GF-D8 (cell line): ENCODE results near the gene CEP44.
"Not testable (repeated sequence)": the region's sequence is repeated elsewhere in the genome, so short reads cannot be mapped to it uniquely, and the experiment has no call there.

Experiments
- DNase-seq: peaks from one replicate; lab custom pipeline; 2025; lab: John Stamatoyannopoulos, UW

CEP44 gene

DNA sequence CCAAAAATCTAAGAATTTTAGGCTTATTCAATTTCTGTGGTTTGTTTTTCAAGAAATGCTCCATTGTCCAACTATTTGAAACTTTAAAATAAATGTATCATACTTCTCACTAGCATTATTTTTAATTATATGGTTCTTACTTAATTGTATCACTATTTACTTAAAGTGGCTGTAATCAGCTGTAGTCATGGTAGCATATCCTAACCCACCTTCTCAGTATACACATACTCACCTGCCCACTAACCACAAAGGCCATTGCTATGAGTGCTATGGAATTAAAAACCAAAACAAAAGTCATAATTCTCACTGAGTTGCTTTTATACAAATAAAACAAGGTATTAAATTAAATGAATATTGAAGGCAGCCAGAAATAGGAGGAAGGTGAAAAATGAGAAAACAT, 5.2 kb upstream of the CEP44 start:
- DNase-seq = no peak

- DNase-seq = no peak
Measured at GRCh38 chr4:174279433-174280155, 4.1 kb upstream of the CEP44 start.

DNA sequence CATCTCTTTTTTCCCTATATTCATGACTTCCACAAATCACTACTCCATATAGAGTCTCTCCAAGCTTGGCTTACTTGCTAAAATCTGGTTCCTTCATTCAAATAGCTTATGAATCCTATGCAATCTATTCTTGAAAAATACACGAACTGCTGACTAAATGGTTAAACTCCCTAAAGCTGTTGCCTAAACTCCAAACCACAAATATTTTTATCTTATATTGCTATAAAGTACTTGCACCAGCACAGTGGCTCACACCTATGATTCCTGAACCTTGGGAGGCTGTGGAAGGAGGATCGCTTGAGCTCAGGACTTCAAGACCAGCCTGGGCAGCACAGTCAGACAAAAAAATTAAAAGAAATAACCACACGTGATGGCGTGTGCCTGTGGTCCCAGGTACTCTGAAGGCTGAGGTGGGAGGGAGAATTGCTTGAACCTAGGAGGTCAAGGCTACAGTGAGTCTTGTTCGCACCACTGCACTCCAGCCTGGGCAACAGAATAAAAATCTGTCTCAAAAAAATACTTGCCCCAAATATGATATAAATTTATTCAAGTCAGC, 2.5 kb upstream of the CEP44 start:
- DNase-seq = no peak

- no peak for DNase-seq
Measured at GRCh38 chr4:174281901-174282300, 1.8 kb upstream of the CEP44 start.

DNA sequence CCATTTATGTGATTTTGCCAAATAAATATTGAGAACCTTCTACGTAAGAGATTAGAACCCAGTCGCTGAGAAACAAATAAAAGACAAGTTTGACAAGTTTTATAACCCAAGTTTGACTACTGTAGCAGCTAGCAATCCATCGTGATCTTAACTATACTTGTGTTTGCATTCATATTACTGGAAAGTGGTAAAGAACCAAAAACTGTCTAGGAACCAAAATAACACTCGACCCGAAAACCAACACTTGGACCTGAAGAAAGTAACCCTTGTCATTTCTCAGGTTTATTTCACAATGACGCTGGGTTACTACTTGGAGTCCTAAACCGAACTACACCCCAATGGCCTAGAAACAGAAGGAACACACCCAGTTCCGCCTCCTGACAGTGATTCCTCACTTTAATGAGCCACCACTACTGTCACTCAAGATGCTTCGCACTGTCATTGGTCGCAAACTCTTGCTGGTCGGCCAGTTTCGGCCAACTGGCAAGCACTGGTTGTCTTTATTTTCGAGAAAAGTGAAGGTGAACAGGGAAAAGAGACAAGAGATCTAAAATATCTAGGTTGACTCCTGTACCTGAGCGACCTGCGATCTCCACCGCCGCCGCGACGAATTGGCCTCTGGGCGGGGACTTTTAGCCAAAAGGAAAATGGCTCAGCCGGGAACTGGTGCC, 740 bp upstream of the CEP44 start:
- DNase-seq = peak; percentile 93

DNA sequence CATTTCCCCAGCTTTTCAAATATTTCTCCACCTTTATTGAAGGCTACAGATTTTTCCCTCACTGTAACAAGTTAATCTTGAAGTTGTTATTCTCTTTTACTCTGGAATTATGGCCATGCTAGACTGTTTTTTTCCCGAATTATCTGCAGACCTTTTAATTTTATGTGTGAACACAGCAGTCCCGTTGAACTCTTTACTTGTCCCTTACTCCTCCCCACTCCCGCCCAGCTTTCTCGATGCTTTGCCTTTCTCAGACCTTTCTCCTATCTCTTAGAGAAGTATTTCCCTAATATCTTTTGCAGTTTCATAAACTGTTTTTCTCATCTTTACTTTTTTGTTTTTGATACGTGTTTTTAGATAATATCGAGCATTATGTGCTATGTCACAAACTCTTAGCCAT, 776 bp downstream of the CEP44 start:
- DNase-seq = no peak

GRCh38 chr4:174286870-174287269, 3.2 kb downstream of the CEP44 start:
- no peak for DNase-seq

- no peak for DNase-seq
Measured at GRCh38 chr4:174292473-174292872, 8.8 kb downstream of the CEP44 start.

DNA sequence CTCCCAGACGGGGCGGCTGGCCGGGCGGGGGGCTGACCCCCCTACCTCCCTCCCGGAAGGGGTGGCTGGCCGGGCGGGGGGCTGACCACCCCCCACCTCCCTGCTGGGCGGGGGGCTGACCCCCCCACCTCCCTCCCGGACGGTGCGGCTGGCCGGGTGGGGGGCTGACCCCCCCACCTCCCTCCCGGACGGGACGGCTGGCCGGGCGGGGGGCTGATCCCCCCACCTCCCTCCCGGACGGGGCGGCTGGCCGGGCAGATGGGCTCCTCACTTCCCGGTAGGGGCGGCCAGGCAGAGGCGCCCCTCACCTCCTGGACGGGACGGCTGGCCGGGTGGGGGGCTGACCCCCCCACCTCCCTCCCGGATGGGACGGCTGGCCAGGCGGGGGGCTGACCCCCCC, 10.9 kb downstream of the CEP44 start:
- not testable (repeated sequence) for DNase-seq

DNA sequence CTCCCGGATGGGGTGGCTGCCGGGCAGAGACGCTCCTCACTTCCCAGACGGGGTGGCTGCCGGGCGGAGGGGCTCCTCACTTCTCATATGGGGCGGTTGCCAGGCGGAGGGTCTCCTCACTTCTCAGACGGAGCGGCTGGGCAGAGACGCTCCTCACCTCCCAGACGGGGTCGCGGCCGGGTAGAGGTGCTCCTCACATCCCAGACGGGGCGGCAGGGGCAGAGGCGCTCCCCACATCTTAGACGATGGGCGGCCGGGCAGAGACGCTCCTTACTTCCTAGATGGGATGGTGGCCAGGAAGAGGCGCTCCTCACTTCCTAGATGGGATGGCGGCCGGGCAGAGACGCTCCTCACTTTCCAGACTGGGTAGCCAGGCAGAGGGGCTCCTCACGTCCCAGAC, 11.4 kb downstream of the CEP44 start:
- not testable (repeated sequence) for DNase-seq

- DNase-seq = no peak
Measured at GRCh38 chr4:174303687-174304086, 20.0 kb downstream of the CEP44 start.

DNA sequence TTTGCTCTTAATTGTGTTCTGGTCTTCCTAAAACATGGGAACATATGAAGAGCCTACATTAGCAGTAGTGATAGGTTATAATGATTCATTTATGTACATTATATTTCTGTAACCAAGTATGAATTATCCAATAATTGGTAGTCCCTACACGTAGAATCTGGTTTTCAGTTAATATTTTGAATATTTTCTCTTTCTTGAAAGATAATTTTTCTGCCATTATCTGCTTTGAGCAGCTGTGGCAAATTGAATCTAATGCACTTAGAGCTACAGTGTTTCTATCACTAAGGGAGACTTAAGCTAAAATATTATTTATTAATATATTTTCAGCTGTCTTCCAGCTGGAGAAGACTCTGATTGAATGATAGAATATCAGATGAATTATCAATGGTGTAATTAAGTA, 21.0 kb downstream of the CEP44 start:
- DNase-seq = no peak

DNA sequence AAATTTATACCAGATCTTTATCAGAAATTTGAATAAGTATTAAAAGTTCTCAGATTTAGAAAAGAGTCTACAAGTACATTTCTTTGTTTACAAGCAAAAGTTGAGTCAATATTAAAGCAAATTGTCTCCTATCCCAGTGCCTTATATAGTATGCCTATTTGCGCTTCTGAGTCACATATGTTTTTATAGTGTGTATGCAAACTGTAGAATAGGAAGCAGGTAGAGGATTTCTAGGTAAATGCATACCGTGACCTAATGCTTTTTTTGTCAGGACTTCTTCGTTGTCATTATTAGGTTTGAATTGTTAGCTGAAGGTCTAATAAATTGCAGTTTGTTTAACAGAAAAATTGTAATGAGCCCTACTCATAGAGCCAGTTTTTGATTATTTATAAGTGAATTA, 22.2 kb downstream of the CEP44 start:
- DNase-seq = no peak

- no peak for DNase-seq
Measured at GRCh38 chr4:174307694-174308093, 24.0 kb downstream of the CEP44 start.

GRCh38 chr4:174312993-174313392, 29.3 kb downstream of the CEP44 start:
- DNase-seq = no peak

GRCh38 chr4:174314274-174314673, 30.6 kb downstream of the CEP44 start:
- no peak for DNase-seq

DNA sequence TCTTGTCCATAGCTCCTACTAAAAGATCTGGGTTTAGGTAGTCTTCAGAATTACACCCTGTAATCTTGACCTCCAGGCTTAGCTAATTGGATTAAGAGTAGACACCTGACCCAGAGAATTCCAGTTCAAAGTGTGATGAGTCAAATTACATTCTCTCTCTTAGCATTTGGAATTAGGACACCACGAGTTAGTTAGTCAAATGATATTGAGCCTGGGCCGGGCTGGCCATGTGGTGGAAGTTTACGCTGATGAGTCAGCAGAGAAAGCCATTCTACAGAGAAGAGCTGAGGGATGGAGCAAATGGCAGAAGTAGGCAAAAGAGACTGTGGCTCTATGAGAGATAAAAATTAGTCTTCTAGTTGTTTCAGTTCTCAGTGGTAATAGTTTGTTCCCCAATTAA, 31.1 kb downstream of the CEP44 start:
- DNase-seq = no peak

GRCh38 chr4:174316546-174316945, 32.8 kb downstream of the CEP44 start:
- DNase-seq = no peak

DNA sequence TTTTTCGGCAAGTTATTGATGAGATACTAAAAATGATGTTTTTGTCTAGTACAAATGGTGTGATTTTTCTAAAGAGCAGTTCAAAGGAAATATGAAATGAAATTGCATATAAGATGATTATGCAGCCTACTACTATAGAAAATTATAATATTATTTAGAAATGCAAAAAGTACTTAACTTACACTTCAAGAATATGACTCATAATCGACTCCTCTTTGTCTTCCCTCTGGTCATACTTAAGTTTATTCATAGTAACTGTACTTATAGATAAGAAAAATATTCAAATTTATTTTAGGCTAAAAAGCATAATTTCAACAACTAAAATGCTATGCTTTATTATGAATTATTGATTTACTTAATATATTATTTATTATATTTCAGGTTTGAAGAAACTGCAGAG, 33.2 kb downstream of the CEP44 start:
- no peak for DNase-seq

DNA sequence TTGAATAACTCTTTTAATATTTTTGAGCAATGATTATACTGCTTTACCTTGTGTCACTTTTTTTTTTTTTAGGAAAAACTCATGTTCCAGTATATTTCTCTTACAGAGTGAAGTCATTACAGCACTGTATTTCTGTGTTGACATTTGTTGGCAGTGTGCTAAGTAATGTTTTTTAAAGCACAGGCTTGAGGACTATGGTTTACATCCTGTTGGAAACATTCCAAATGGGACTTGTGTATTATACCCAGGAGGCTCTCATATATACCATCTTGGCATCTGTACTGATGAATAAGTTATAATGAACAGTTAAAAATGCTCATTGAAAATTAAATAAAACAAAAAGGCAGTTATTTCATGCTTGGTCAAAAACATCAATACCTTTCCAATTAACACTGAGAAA, 33.8 kb downstream of the CEP44 start:
- DNase-seq = no peak

DNA sequence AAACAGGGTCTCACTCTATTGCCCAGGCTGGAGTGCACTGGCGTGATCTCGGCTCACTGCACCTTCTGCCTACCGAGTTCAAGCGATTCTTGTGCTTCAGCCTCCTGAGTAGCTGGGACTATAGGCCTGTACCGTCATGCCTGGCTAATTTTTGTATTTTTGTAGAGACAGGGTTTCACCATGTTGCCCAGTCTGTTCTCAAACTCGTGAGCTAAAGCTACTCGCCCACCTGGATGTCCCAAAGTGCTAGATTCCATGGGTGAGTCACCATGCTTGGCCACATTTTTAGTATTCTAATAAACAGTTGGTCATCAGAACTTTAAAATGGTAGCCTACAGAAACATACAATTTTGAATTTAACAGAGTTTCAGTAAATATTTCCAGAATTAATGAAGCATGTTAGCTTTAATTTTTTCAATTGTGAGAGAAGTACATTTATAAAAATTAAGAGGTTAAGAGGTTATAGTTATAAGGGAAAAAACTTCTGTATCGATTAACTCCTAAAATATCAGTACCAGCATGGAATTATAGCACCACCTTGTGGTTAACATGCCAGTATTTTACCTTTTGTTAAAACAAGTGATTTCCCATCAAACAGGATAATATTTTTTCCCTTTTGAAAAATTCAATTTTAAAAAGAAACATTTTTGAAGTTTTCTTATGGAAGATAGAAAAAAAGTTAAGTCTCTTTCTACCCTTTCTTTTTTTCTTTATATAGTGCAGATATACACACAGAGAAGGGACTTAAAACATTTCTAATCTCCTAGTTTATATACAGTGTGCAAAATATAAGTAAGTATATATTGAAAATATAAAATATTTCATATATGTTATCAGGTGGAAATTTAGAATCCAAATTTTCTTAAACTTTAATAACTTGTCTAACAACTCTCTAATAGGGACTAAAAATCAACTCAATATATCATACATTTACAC, 35.4 kb downstream of the CEP44 start:
- no peak for DNase-seq

DNA sequence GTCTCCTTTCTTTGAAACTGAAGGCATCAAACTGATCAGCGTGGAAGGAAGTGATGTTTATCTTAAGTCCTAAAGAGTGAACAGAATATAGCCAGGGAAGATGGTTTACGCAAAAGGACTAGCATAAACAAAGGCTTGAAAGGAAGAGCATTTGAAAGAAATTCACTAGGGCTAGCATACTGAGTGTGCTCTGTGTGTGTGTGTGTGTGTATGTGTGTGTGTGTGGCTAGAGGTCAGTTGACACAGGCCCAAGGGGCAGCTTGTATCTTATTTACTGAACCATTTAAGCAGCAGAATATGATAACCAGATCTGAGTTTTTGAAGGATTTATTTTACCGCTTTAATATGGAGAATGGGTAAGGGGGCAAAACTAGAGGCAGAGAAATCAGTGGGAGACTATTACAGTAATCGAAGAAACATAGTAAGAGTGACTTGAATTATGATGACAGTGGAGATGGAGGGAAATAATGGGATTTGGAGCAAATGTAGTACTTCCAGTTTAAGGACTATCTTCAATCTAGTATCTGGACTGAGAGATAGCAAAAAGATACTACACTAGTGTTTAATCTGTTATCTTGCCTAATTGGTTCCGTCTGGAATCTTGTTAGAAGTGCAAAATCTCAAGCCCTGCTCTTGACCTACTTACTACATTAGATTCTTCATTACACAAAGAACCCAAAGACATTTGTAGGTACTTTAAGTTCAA, 36.9 kb downstream of the CEP44 start:
- DNase-seq = no peak
